K562 (cell line): ENCODE measurements around the gene APLP1. TPM values are rescaled to one million over a fixed set of nuclear protein-coding genes. Genes with fewer than 3 reads are reported as not detected.
A peak's percentile ranks its signal among the peaks of the same experiment; 100 is the strongest.

Source experiments
- BMI1 ChIP-seq: fragments of 150-350 bp; IDR thresholded peaks from 2 replicates; pipeline ENCODE4 v1.6.1; 2014; ENCODE audit warnings: low read length
- CHD2 ChIP-seq: IDR thresholded peaks from 2 replicates; pipeline ENCODE4 v1.6.1; 2011; ENCODE audit warnings: low read depth, low read length
- DACH1 ChIP-seq: fragments of 450-650 bp; IDR thresholded peaks from 2 replicates; pipeline ENCODE4 v1.6.1; 2018; ENCODE audit not compliant: partially characterized antibody
- EGR1 ChIP-seq: fragments of 450-650 bp; conservative IDR thresholded peaks from 2 replicates; pipeline ENCODE4 v1.6.1; 2017; ENCODE audit warnings: mild to moderate bottlenecking
- FOS ChIP-seq: IDR thresholded peaks from 3 replicates; pipeline ENCODE4 v1.6.1; 2011; ENCODE audit not compliant: insufficient read length; ENCODE audit errors: extremely low read depth
- HDAC6 ChIP-seq: IDR thresholded peaks from 2 replicates; pipeline ENCODE4 v1.6.1; 2012; ENCODE audit warnings: low read depth, mild to moderate bottlenecking, control low read depth, inconsistent platforms, low read length, moderate library complexity
- MGA ChIP-seq: fragments of 450-650 bp; IDR thresholded peaks from 2 replicates; pipeline ENCODE4 v1.6.1; 2016; ENCODE audit warnings: mild to moderate bottlenecking, moderate library complexity
- NCOA2 ChIP-seq, 2 experiments: fragments of 450-650 bp; IDR thresholded peaks; 2 replicates each; pipeline ENCODE4 v1.6.1; 2018; ENCODE audit warnings: mild to moderate bottlenecking in 2 of 2, moderate library complexity in 1 of 2; ENCODE audit not compliant: partially characterized antibody in 2 of 2
- STAT6 ChIP-seq: sonication (generic); formaldehyde crosslinking; IDR thresholded peaks from 2 replicates; pipeline ENCODE4 v1.8.1; 2023; ENCODE audit warnings: mild to moderate bottlenecking, missing genetic modification reagents
- ZNF277 ChIP-seq: fragments of 250-450 bp; sonication (Bioruptor Pico); IDR thresholded peaks from 2 replicates; pipeline ENCODE4 v1.8.0; 2022; ENCODE audit warnings: inconsistent platforms, mild to moderate bottlenecking, moderate library complexity, borderline replicate concordance
- ZNF584 ChIP-seq: fragments of 200-800 bp; sonication (Bioruptor generic); IDR thresholded peaks from 2 replicates; pipeline ENCODE4 v1.6.1; 2016; ENCODE audit warnings: low read depth, mild to moderate bottlenecking, missing genetic modification characterization, missing compliant biosample characterization
- ZNF695 ChIP-seq: fragments of 450-650 bp; formaldehyde crosslinking; IDR thresholded peaks from 2 replicates; pipeline ENCODE4 v1.4.0; 2020; ENCODE audit warnings: mild to moderate bottlenecking, moderate library complexity
- polyA plus RNA-seq, 8 experiments: library from polyadenylated mRNA; depleted of rRNA in 4 of 8; stranded (reverse) in 5 of 8; unstranded in 3 of 8; fragments of >200 nt; fragmentation: Nextera tagmentation in 2 of 8; fragmentation: Illumina TruSeq in 1 of 8; extraction: Ambion mirVana in 2 of 8; extraction: Trizol in 1 of 8; gene quantifications; 2 replicates each; pipeline versions ENCODE4 v1.2.1 to v1.2.3, GENCODE V29; 2011 to 2014; ENCODE audit warnings: inconsistent platforms in 1 of 8, missing spikeins in 1 of 8
- total RNA-seq, 7 experiments: library from RNA; depleted of rRNA in 6 of 7; stranded (reverse); fragments of >200 nt in 6 of 7; fragmentation: Illumina TruSeq in 2 of 7; extraction: Trizol in 2 of 7; gene quantifications; 2 replicates each; pipeline versions ENCODE4 v1.2.1 to v1.2.3, GENCODE V29; 2011 to 2021; ENCODE audit warnings: low replicate concordance in 1 of 7

The APLP1 gene
- total and polyA plus RNA-seq, 9 of the 15 experiments (the other 6 are each of a cell fraction or from before 2014, with no cell fraction given): 0.69 to 9.9 (median 4.7) TPM

- TF ChIP-seq STAT6 (CRISPR knock-in tag) (no peak), CHD2 (peak; percentile 76; the same call in 1 of the 2 replicates), NCOA2 (IDR thresholded peaks at IDR 0.05; ENCODE audit: partially characterized antibody in 2 of 2) (no peak), HDAC6 (no peak), ZNF277 (no peak), FOS (no peak), DACH1 (no peak), EGR1 (peak; percentile 67), ZNF584 (CRISPR knock-in tag) (no peak), MGA (peak; percentile 62), ZNF695 (no peak), BMI1 (no peak)
Measured at GRCh38 chr19:35845215-35846037, 22.9 kb upstream of the APLP1 start (continued).
